GM12892 (cell line): ENCODE results near the gene ITIH1.

Source experiments
- DNase-seq: peaks from one replicate; pipeline ENCODE4 v3.0.0; 2011; ENCODE audit not compliant: insufficient read length
- FAIRE-seq: peaks from 2 replicates; lab custom pipeline; 2011; peaks lifted over from hg19 to GRCh38; lab: Jason Lieb, UNC
- POLR2A ChIP-seq: IDR thresholded peaks from 2 replicates; pipeline ENCODE4 v1.6.1; 2011; ENCODE audit warnings: low read depth, low read length, control low read depth
- POLR2AphosphoS5 ChIP-seq: IDR thresholded peaks from 2 replicates; pipeline ENCODE4 v1.6.1; 2011; ENCODE audit warnings: low read depth, low read length, control low read depth
- TAF1 ChIP-seq: IDR thresholded peaks from 2 replicates; pipeline ENCODE4 v1.6.1; 2011; ENCODE audit warnings: low read depth, mild to moderate bottlenecking, control low read depth, low read length, borderline replicate concordance

Gene ITIH1

GRCh38 chr3:52787672-52788625 lies 10.6 kb downstream of the ITIH1 start:
- no peak for FAIRE-seq
- no peak for TF ChIP-seq TAF1
- TF ChIP-seq POLR2AphosphoS5: no peak
- TF ChIP-seq POLR2A: no peak
- DNase-seq: no peak

GRCh38 chr3:52788890-52789745 lies 11.7 kb downstream of the ITIH1 start:
- no peak for TF ChIP-seq TAF1
- no peak for TF ChIP-seq POLR2A
- no peak for TF ChIP-seq POLR2AphosphoS5
- FAIRE-seq (no peak), DNase-seq (no peak)

- no peak for TF ChIP-seq POLR2A
- DNase-seq (no peak), FAIRE-seq (no peak)
Observed at GRCh38 chr3:52789746-52790040, 12.3 kb downstream of the ITIH1 start.

- no peak for TF ChIP-seq POLR2AphosphoS5
- no peak for TF ChIP-seq TAF1
- TF ChIP-seq POLR2A: no peak
- FAIRE-seq (no peak), DNase-seq (no peak)
Observed at GRCh38 chr3:52790337-52790736, 12.9 kb downstream of the ITIH1 start.

GRCh38 chr3:52790741-52791140 lies 13.3 kb downstream of the ITIH1 start:
- no peak for FAIRE-seq
- TF ChIP-seq POLR2A (no peak), TAF1 (no peak), POLR2AphosphoS5 (no peak)
- DNase-seq: no peak

- no peak for FAIRE-seq
- TF ChIP-seq POLR2A: no peak
- TF ChIP-seq POLR2AphosphoS5: no peak
- TF ChIP-seq TAF1: no peak
- DNase-seq: no peak
Observed at GRCh38 chr3:52791366-52791765, 14.0 kb downstream of the ITIH1 start.

GRCh38 chr3:52791928-52792327 lies 14.5 kb downstream of the ITIH1 start:
- DNase-seq (no peak), FAIRE-seq (no peak)
- no peak for TF ChIP-seq POLR2AphosphoS5
- TF ChIP-seq TAF1: no peak
- TF ChIP-seq POLR2A: no peak

- TF ChIP-seq POLR2A: no peak
- TF ChIP-seq POLR2AphosphoS5: no peak
- no peak for TF ChIP-seq TAF1
- DNase-seq: no peak
- FAIRE-seq: no peak
Observed at GRCh38 chr3:52792413-52792812, 15.0 kb downstream of the ITIH1 start.

GRCh38 chr3:52792961-52793695 lies 15.7 kb downstream of the ITIH1 start:
- FAIRE-seq (no peak), DNase-seq (no peak)
- TF ChIP-seq POLR2A (no peak), POLR2AphosphoS5 (no peak), TAF1 (no peak)

GRCh38 chr3:52793702-52794611 lies 16.6 kb downstream of the ITIH1 start:
- no peak for FAIRE-seq
- TF ChIP-seq TAF1: no peak
- no peak for TF ChIP-seq POLR2A
- TF ChIP-seq POLR2AphosphoS5: no peak

GRCh38 chr3:52794612-52795099 lies 17.3 kb downstream of the ITIH1 start, which contains the start of gene ITIH3:
TSS of gene ITIH3 (plus strand) at chr3:52794796. CDS start at chr3:52794804, 8 bp downstream.
- TF ChIP-seq POLR2A (no peak), POLR2AphosphoS5 (no peak), TAF1 (no peak)
- DNase-seq: no peak
- FAIRE-seq: no peak

More at GRCh38 chr3:52793702-52794611, 16.6 kb downstream of the ITIH1 start:
- no peak for DNase-seq
